ENCODE results near the gene SPG21. TPM values are rescaled to one million over a fixed set of nuclear protein-coding genes. Genes with fewer than 3 reads are reported as not detected.

SPG21 gene
- polyA plus RNA-seq, 1 donor from 2014 or later = 67.7 TPM

GRCh38 chr15:64923546-64923945 is 66.2 kb downstream of the SPG21 start:
- H3K9ac ChIP-seq (ENCODE audit: low read length) = no peak overlapping the region
- H4K20me1 ChIP-seq (ENCODE audit: insufficient read depth) = no peaks in the 10 kb centered on the region
- no peaks in the 10 kb centered on the region for H3K9me3 ChIP-seq (ENCODE audit: low read length)
- no peak for TF ChIP-seq RAD21 (conservative IDR thresholded peaks at IDR 0.05)
- TF ChIP-seq POLR2AphosphoS5 (IDR thresholded peaks at IDR 0.05) = no peak
- TF ChIP-seq MXI1 (conservative IDR thresholded peaks at IDR 0.05; ENCODE audit: poor library complexity, severe bottlenecking) = no peak
- TF ChIP-seq EP300 (conservative IDR thresholded peaks at IDR 0.05; ENCODE audit: poor library complexity, severe bottlenecking) = no peak
- TF ChIP-seq EZH2 (IDR thresholded peaks at IDR 0.05; ENCODE audit: borderline replicate concordance, insufficient read depth, low read length, poor library complexity, severe bottlenecking) = no peak
- TF ChIP-seq REST (IDR thresholded peaks at IDR 0.05; ENCODE audit: borderline replicate concordance) = no peak
- no peak for TF ChIP-seq TAF1 (IDR thresholded peaks at IDR 0.05; ENCODE audit: low read depth)
- no peak for TF ChIP-seq CTCF (IDR thresholded peaks at IDR 0.05; ENCODE audit: poor library complexity, severe bottlenecking)
- TF ChIP-seq SMC3 (conservative IDR thresholded peaks at IDR 0.05; ENCODE audit: poor library complexity) = no peak
- H3K27me3 ChIP-seq (ENCODE audit: insufficient read depth, low read depth, low read length) = no peaks in the 10 kb centered on the region
- H3K27ac ChIP-seq (ENCODE audit: low read length) = no peak overlapping the region
- no peak overlapping the region for H3K4me3 ChIP-seq (ENCODE audit: low read length)
- no peak overlapping the region for H3K4me2 ChIP-seq (ENCODE audit: low read length)
- no peaks in the 10 kb centered on the region for H3F3A ChIP-seq (ENCODE audit: insufficient read depth, low read length, poor library complexity, severe bottlenecking)
- H3K79me2 ChIP-seq (replicated peaks; ENCODE audit: insufficient read depth, low read length) = no peaks in the 10 kb centered on the region
- no peaks in the 10 kb centered on the region for H3K9me2 ChIP-seq (ENCODE audit: insufficient read depth, low read length)
- H3K36me3 ChIP-seq (ENCODE audit: insufficient read depth, low read length) = no peaks in the 10 kb centered on the region
- no peak overlapping the region for H2AFZ ChIP-seq (ENCODE audit: low read depth, low read length)

GRCh38 chr15:64921711-64922110 is 68.0 kb downstream of the SPG21 start:
- no peaks in the 10 kb centered on the region for H3F3A ChIP-seq (ENCODE audit: insufficient read depth, low read length, poor library complexity, severe bottlenecking)
- H3K4me3 ChIP-seq (ENCODE audit: low read length) = no peak overlapping the region
- H3K4me2 ChIP-seq (ENCODE audit: low read length) = no peak overlapping the region
- no peaks in the 10 kb centered on the region for H3K27me3 ChIP-seq (ENCODE audit: insufficient read depth, low read depth, low read length)
- H3K27ac ChIP-seq (ENCODE audit: low read length) = no peak overlapping the region
- no peaks in the 10 kb centered on the region for H3K36me3 ChIP-seq (ENCODE audit: insufficient read depth, low read length)
- H3K9me2 ChIP-seq (ENCODE audit: insufficient read depth, low read length) = no peaks in the 10 kb centered on the region
- H3K9ac ChIP-seq (ENCODE audit: low read length) = no peak overlapping the region
- no peaks in the 10 kb centered on the region for H4K20me1 ChIP-seq (ENCODE audit: insufficient read depth)
- H3K9me3 ChIP-seq (ENCODE audit: low read length) = no peaks in the 10 kb centered on the region
- no peaks in the 10 kb centered on the region for H3K79me2 ChIP-seq (replicated peaks; ENCODE audit: insufficient read depth, low read length)
- no peak for TF ChIP-seq POLR2AphosphoS5 (IDR thresholded peaks at IDR 0.05)
- H2AFZ ChIP-seq (ENCODE audit: low read depth, low read length) = no peak overlapping the region

- no peaks in the 10 kb centered on the region for H3K9me3 ChIP-seq (ENCODE audit: low read length)
- H4K20me1 ChIP-seq (ENCODE audit: insufficient read depth) = no peaks in the 10 kb centered on the region
- H3K4me3 ChIP-seq (ENCODE audit: low read length) = no peak overlapping the region
- no peaks in the 10 kb centered on the region for H3K79me2 ChIP-seq (replicated peaks; ENCODE audit: insufficient read depth, low read length)
- no peaks in the 10 kb centered on the region for H3K9me2 ChIP-seq (ENCODE audit: insufficient read depth, low read length)
- no peaks in the 10 kb centered on the region for H3K36me3 ChIP-seq (ENCODE audit: insufficient read depth, low read length)
- H3K9ac ChIP-seq (ENCODE audit: low read length) = no peak overlapping the region
- no peak overlapping the region for H2AFZ ChIP-seq (ENCODE audit: low read depth, low read length)
- no peaks in the 10 kb centered on the region for H3F3A ChIP-seq (ENCODE audit: insufficient read depth, low read length, poor library complexity, severe bottlenecking)
- no peaks in the 10 kb centered on the region for H3K27me3 ChIP-seq (ENCODE audit: insufficient read depth, low read depth, low read length)
- no peak overlapping the region for H3K27ac ChIP-seq (ENCODE audit: low read length)
- TF ChIP-seq REST (IDR thresholded peaks at IDR 0.05; ENCODE audit: borderline replicate concordance) (no peak), RAD21 (conservative IDR thresholded peaks at IDR 0.05) (no peak), EZH2 (IDR thresholded peaks at IDR 0.05; ENCODE audit: borderline replicate concordance, insufficient read depth, low read length, poor library complexity, severe bottlenecking) (no peak), MXI1 (conservative IDR thresholded peaks at IDR 0.05; ENCODE audit: poor library complexity, severe bottlenecking) (no peak), EP300 (conservative IDR thresholded peaks at IDR 0.05; ENCODE audit: poor library complexity, severe bottlenecking) (no peak), POLR2AphosphoS5 (IDR thresholded peaks at IDR 0.05) (no peak), CTCF (IDR thresholded peaks at IDR 0.05; ENCODE audit: poor library complexity, severe bottlenecking) (no peak)
- H3K4me2 ChIP-seq (ENCODE audit: low read length) = no peak overlapping the region
Measured at GRCh38 chr15:64919721-64920120, 70.0 kb downstream of the SPG21 start.
